GM19467 (cell line): ENCODE measurements around the gene SNX17.

Experiments
- ATAC-seq: cut with Tn5 transposase; IDR thresholded peaks from one replicate; pipeline ENCODE4 v1.9.1; 2021; ENCODE audit warnings: mild to moderate bottlenecking, moderate library complexity; ENCODE audit not compliant: unreplicated experiment

The SNX17 gene

GRCh38 chr2:27362678-27363420 is 7.6 kb upstream of the SNX17 start:
- no peak for ATAC-seq

DNA sequence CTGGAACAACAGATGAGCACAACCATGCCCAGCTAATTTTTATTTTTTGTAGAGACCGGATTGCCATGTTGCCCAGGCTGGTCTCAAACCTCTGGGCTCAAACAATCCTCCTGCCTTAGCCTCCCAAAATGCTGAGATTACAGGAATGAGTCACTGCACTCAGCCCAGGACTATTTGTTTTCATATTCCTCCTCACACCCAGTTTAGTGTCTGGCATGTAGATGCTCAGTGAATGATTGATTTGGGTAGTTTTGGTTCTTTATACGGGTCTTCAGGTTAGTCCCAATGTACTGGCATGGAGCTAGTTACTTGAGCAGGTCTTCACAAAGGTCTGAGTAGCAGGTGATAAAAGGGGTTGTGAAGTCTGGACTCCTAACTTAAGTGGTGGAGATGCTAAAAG is 6.5 kb upstream of the SNX17 start:
- no peak for ATAC-seq

- no peak for ATAC-seq
Observed at GRCh38 chr2:27369471-27370025, 868 bp upstream of the SNX17 start.

DNA sequence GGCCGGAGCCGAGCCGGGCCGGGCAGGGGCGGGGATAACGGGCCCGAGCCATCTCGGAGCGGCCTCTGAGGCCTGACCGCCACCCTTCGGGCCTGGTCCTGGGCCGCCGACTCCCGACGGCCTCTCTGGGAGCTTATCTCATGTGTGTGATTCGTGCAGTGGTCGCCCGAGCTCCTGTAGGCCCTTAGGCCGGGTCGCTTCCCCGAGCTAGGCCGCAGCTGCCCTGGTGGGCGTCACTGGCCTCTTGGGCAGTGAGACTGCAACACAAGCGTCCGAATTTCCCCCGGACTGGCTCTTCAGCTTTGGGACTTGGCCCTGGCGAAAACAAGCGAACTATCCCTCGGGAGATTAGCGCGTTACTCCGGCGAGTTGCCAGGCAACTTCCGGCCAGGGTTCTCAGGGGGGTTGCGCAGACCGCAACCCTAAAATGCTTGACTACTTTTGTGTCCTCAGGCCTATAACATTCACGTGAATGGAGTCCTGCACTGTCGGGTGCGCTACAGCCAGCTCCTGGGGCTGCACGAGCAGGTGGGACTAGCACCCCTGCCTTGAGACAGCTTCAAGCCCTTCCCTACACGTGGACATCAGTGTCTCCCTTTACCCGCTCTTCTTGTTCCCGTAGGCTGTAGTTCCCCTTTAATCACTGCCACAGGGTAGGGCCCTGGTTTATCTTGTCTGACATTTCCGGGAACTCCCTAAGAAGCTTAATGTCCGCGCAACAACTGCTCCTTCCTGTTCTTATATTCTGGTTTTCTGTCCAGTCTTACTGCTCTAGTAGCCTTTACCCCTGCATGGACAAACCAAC is 602 bp downstream of the SNX17 start:
- peak; percentile 19 for ATAC-seq

GRCh38 chr2:27372937-27373336 is 2.5 kb downstream of the SNX17 start:
- ATAC-seq: no peak

DNA sequence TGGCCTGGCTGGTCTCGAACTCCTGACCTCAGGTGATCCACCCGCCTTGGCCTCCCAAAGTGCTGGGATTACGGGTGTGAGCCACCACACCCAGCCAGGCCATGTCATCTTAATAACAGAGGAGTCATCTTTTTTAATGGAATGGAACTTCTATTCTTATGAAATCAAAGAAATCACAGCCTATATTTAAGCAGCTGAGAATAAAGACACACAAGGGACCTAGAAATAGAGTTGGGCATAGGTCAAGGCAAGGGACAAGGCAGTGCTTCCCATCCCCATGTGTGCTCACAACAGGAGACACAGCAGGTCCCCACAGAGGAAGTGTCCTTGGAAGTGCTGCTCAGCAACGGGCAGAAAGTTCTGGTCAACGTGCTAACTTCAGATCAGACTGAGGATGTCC is 3.2 kb downstream of the SNX17 start:
- no peak for ATAC-seq

DNA sequence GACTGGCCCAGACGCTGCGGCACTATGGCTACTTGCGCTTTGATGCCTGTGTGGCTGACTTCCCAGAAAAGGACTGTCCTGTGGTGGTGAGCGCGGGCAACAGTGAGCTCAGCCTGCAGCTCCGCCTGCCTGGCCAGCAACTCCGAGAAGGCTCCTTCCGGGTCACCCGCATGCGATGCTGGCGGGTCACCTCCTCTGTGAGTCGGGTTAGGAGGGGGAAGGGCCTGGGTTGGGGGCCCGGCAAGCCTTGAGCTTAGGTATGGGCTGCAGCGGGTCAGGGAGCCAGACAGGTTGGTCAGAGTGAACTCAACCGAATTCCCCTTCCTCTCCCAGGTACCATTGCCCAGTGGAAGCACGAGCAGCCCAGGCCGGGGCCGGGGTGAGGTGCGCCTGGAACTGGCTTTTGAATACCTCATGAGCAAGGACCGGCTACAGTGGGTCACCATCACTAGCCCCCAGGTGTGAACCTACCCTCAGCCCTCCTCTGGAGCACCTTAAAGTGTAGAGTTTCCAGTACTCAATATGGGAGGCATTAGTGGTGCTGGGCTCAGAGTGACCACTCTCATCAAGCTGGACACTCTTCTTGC is 5.2 kb downstream of the SNX17 start:
- no peak for ATAC-seq

- no peak for ATAC-seq
Observed at GRCh38 chr2:27376151-27376865, 5.9 kb downstream of the SNX17 start.

DNA sequence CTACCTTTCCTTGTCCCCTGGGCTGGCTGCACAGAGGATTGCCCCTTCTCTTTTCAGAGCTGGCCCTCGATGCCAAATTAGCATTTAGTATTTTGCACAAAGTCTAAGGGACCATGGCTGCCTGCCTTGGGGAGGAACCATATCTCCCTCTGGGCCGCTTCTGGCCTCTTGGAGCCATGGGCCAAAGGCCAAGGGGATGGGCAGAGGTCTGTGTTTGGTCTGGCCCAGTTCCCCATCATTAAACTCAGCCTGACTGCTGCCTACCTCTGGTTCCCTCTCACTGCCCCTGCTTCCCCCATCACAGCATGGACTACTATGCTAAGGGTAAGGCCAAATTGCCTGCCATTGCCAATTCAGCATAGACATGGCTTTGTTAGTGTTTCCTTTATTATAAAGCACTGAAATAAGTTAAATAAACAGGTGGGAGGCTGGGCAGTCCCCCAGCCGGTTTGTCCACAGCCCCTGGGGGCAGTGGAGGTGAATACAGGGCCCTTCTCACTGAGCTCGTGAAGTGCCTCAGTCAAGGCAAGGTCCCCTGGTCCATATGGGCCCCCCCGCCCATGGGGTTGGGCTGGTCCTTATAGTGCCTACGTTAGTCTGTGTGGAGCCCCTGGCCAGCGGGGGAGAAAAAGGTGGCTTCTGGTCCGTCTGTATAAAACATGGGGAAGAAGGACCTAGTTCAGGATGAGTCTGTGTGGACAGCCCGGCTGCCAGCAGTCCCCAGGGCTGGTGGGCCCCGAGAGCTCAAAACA is 6.6 kb downstream of the SNX17 start:
- ATAC-seq: no peak

- ATAC-seq: no peak
Observed at GRCh38 chr2:27377618-27378095, 7.2 kb downstream of the SNX17 start.

DNA sequence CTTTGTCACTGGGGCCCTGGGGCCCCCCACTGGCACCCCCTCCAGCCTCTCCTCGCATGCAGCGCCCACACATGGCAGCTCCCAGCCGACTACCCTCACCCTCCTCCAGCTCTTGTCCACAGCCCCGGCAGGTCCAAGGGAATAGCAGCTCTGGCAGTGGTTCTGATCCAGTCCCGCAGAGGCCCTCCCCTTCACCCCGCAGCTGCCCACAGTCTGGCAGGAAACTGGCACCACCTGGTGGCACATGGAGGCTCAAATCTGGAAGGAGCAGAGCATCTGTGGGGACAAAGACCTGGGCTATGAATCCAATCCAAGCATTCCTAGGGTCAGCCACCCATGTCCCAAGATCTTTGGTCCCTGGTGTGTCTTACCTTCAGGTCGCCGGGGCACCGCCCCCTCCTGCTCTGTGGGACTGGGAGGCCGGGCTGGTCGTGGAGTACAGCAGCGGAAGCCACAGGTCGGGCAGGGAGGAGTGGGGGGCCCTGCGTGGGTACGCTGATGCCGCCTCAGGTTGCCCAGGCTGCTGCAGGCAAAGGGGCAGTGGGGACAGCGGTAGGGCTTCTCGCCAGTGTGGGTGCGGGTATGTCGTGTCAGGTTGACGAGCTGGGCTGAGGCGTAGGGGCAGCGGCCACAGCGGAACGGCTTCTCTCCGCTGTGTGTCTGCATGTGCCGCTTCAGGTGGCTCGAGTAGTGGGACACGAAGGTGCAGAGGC is 7.8 kb downstream of the SNX17 start:
- ATAC-seq: no peak

- no peak for ATAC-seq
Observed at GRCh38 chr2:27378809-27379290, 8.4 kb downstream of the SNX17 start.

- ATAC-seq: no peak
Observed at GRCh38 chr2:27379383-27379835, 9.0 kb downstream of the SNX17 start.

GRCh38 chr2:27379836-27380625 is 9.6 kb downstream of the SNX17 start:
- ATAC-seq: no peak

- peak; percentile 72 for ATAC-seq
Observed at GRCh38 chr2:27380626-27381545, 10.5 kb downstream of the SNX17 start, which contains the start of gene ZNF513. Gene ZNF513 (minus strand): TSS chr2:27380734. CDS start chr2:27380526, 208 bp downstream.

DNA sequence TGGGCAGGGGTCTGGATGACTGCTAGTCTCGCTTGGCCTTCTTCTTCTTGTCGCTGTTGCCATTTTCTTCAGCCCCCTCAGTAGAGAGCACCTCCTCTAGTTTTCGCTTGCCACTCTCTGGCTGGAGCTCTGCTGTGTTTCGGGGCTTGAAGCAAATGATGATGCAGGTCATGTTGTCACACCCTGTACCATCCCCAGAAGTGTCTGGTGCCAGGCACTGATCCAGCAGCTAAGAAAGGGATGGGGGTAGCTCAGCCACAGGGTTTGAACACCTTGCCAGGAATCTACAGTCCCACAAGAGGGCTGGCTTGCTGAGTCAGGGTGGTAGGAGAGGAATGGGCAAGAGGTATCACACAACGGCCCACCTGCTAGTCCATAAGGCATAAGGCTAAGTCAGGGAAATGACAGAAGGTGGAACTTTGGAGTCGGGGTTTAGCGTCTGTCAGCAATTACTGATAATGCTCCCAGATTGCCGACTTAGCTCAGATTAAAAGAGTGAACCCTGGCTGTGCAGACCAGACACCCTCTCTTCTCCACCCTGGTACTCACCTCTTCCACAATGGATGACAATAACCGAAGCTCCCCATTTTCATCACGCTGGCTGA is 11.3 kb downstream of the SNX17 start:
- ATAC-seq: no peak
